KG1 (cell line): ENCODE measurements around the gene SLC35F3.
"Not testable (repeated sequence)": the region's sequence is repeated elsewhere in the genome, so short reads cannot be mapped to it uniquely, and the experiment has no call there.

Source experiments
- DNase-seq: peaks from one replicate; lab custom pipeline; 2025; lab: John Stamatoyannopoulos, UW

SLC35F3 gene

DNA sequence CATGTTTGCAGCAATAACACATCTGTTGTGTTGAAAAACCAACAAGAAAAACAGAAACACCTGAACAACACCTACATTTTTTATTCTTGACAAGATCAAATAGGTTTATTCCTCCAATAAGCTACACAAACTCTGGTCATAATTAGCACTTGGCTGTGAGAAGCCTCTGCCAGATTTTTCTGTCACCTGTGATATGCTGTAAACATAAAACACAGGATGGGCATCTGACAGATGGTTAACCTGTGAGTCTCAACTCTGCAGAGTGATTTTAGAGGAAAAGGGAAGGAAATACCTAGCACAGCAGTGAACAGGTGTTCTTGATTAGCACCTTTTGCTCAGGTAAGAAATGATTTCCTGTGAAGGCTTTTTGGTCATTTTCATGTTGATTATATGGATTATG, 293.4 kb downstream of the SLC35F3 start:
- no peak for DNase-seq

DNA sequence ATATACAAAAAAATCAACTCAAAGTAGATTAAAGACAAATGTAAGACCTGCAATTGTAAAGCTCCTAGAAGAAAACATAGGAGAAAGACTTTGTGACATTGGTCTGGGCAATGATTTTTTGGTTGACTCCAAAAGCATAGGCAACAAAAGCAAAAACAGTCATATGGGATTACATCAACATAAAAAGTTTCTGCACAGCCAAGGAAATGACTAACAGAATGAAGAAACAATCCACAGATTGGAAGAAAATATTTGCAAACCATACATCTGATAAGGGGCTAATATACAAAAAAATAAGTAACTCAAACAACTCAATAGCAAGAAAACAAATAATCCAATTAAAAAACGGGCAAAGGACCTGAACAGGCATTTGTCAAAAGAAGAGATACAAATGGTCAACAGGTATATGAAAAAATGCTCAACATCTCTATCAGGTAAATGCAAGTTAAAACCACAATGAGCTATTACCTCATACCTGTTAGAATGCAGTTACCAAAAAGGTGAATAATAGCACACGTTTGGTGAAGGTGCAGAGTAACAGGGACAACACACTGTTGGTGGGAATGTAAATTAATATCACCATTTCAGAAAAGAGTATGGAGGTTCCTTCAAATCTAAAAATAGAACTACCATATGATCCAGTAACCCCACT, 295.1 kb downstream of the SLC35F3 start:
- no peak for DNase-seq

DNA sequence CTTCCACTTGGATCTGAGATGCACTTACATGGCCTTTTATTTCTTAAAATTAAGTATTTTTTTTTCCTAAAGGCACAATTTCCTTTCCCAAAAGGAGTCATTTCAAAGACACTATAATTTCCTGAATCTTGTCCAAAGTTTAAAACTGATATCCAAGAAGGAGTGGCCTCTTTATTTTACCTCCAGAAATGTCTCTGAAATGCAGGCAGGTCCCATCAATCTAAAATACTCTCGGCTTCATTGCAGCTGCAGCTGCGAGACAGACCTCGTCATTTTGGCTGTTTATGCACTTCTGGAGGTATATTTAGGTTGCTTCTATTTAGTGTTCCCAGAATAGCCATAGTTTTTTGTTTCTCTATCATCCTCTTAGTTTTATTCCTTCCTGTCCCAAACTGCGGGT, 296.1 kb downstream of the SLC35F3 start:
- no peak for DNase-seq

DNA sequence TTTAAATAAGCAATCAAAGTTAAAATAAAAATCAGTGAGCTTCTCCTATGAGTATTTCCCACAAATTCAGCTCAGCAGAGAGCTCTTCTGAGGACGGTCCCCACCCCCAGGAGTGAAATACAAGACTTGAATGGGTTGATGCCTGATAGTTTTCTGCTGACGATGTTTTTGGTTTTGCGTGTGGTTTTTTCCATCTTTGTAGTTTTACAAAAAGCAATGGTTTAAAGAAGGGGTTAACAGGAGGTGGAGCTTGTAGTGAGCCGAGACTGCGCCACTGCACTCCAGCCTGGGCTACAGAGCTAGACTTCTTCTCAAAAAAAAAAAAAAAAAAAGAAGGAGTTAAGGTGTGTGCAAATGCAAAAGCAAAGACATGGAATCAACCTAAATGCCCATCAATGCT, 297.1 kb downstream of the SLC35F3 start:
- no peak for DNase-seq

DNA sequence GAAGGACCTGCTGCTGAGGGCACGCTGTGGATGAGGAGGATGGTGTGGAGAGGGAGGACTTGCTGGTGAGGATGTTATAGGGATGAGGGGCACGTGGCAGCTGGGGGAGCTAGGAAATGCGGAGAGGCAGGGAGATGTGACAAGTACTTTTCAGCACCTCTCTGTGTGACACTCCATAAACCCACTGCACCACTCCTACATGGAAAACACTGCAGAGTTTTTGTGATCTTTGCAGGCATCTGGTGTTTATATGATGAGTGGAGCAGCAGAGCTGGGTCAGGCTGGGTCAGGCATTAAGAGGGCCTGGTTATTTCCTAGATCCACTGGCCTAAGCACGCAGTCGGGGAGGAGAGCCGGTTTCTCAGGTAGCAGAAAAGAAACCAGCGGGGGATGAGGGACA, 301.5 kb downstream of the SLC35F3 start:
- DNase-seq = no peak

DNA sequence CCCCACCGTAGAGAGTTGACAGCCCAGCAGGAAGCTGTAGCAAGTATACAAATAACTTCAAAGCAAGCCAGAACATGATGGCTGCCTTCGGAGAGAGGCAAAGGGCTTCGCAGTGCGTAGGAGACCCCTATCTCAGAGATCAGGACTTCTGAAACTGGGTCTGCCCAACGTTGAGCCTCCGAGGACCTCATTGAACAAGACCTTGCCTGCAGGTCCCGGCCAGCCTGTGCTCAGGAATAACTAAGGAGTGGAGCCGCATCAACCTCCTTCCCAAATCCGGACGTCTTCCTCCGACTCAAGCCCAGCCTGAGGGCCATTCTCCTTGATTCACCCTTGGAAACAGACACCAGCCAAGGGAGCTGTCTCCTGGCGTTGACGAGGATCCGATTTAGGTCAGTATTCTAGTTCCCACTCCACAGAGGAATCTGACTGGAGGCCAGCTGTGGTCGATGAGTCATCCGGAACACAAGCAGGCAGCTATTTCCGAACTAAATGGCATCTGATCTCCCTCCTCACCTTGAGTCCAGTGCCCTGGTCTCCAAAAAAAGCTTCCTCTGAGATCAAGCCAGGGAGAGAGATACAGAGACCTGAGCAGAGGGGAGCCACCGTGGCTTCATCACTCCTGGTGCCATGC, 302.3 kb downstream of the SLC35F3 start:
- no peak for DNase-seq

DNA sequence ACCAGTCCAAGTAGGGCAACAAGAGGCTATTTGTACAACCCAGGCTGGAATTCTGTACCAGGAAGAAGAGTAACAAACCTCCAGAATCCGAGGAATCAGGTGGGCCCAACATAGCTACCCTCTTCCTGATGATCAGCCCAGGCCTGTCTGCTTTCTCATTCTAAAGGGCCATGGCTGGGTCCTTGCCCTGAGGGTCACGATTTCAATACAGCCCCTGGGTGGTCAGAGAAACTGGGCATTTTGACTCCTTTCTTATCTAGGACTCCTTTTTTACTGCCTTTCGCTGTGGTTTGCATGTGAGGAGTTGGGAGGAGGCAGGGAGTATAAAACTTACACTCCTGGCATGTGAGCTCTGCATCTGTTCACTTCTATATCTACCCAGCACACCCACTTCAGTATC, 303.9 kb downstream of the SLC35F3 start:
- DNase-seq = no peak

DNA sequence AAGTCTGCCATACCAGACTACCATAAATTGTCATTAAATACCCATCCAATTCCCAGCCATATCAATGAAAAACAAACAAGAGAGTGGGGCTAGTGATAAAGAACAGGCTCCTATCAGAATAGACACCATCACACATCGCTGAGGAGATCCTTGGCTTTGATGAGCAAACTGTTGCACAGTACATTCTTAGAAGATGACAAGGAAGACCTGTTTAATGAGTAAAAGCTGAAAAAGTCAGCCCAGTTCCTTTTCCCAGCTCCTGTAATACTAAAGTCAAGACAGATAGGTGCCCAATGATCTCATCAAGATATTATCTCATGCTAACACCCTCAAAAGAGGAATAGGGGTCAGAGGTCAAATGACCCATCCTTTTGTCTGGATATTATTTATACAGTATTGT, 304.3 kb downstream of the SLC35F3 start:
- DNase-seq = no peak

DNA sequence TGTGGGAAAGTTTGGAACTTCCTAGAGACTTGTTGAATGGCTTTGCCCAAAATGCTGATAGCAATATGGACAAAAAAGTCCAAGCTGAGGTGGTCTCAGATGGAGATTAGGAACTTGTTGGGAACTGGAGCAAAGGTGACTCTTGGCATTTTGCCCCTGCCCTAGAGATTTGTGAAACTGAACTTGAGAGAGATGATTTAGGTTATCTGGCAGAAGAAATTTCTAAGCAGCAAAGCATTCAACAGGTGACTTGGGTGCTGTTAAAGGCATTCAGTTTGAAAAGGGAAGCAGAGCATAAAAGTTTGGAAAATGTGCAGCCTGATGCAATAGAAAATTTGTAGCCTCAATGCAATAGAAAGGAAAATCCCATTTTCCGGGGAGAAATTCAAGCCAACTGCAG, 306.0 kb downstream of the SLC35F3 start:
- not testable (repeated sequence) for DNase-seq

DNA sequence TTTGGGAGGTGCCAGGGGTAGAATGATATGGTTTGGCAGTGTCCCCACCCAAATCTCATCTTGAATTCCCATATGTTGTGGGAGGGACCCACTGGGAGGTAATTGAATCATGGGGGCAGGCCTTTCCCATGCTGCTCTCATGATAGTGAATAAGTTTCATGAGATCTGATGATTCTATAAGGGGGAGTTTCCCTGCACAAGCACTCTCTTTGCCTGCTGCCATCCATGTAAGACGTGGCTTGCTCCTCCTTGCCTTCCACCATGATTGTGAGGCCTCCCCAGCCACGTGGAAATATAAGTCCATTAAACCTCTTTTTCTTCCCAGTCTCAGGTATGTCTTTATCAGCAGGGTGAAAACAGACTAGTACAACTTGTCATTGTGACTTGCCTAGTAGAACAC, 307.4 kb downstream of the SLC35F3 start:
- not testable (repeated sequence) for DNase-seq

DNA sequence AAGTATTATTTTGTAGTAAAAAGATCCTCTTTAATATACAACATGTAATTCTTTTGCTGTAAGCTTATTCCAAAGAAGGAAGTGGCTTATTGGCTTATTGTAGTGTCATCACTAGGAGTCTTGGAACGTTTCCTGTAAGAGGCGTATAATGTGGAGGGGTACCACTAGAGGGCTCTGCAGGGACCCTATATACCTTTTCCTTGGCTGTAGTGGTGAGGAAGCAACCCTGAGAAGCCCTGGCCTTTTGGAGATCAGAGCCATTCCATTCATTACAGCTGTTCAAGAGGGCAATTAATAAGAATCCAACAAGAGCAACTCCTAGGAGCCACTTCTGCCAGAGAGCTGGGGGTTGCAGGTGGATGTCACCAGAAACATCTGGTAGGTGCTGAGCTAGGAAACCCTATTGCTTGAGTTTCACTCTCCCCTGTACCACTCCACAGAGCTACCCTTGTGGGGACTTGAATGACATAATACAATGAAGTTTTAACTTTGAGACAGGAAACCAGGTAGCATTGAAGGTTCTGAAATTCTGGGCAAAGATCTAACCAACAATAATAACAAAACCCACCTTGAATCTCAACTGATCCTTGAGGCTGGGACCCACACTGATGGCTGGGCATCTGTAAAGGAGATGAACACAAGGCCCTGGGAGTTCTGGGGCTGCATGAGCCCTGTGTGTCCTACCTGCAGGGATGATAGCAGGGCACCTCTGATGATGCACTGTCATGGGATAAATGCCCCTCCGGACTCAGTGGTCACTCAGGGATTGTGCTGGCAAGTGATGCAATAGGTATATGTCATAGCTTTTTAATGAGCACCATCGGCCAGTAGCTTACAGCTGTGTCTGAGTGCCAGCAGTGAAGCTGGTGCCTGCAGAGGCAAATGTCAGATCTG, 308.5 kb downstream of the SLC35F3 start:
- DNase-seq = no peak

DNA sequence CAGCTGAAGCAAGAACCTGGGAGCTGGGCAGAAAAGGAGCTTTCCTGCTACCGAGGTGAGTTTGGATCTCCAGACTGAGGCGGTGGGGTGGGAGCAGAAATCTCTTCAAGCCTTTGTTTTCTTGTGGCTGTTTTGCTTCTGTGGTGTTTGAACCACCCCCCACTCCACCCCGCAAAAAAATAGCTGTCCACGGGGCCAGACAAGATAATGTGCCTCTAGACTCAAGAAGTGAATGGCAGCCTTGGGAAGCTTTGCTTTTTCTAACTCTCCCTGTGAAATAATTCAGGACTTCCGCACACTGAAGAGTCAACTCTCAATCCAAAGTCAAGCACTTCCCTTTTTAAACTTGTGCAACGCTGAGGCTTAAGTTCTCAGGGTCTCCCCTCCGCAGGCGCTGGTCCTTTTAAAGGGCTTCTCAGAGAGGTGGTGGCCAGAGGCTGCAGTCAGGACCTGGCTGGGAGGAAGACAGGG, 309.2 kb downstream of the SLC35F3 start:
- DNase-seq = peak; percentile 29

DNA sequence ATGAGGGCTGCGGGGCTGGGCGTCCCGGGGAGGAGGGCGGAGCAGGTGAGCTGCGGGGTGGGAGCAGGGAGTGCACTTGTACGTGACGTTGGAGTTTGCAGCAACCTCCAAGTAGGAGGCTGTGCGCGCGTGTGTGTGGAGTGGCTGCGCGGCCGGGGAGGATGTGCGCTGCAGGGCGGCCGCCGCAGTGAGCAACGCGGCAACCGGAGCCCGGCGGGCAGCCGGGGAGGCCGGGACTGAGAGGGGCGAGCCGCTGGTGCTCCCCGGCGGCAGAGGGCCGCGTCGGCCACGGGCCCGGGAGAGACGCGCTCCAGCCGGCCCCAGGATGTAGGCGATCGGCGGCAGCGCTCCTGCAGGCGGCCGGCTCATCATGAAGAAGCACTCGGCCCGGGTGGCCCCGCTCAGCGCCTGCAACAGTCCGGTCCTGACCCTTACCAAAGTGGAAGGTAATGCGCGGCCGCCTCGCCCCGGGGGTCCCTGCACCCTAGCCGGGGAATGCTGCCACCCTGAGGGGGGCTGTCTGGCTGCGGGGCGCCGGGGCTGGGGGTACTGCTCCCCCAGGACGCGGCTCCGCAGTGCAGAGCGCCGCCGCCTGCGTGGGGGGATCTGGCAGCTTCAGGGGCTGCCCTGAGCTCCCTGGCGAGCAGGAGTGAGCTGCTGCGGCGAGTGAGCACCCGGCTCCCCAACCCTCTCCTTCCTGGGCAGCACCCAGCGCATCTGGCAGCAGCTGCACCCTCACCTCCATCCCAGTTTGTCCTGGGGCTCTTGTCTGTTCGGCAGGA, 309.8 kb downstream of the SLC35F3 start:
- no peak for DNase-seq

DNA sequence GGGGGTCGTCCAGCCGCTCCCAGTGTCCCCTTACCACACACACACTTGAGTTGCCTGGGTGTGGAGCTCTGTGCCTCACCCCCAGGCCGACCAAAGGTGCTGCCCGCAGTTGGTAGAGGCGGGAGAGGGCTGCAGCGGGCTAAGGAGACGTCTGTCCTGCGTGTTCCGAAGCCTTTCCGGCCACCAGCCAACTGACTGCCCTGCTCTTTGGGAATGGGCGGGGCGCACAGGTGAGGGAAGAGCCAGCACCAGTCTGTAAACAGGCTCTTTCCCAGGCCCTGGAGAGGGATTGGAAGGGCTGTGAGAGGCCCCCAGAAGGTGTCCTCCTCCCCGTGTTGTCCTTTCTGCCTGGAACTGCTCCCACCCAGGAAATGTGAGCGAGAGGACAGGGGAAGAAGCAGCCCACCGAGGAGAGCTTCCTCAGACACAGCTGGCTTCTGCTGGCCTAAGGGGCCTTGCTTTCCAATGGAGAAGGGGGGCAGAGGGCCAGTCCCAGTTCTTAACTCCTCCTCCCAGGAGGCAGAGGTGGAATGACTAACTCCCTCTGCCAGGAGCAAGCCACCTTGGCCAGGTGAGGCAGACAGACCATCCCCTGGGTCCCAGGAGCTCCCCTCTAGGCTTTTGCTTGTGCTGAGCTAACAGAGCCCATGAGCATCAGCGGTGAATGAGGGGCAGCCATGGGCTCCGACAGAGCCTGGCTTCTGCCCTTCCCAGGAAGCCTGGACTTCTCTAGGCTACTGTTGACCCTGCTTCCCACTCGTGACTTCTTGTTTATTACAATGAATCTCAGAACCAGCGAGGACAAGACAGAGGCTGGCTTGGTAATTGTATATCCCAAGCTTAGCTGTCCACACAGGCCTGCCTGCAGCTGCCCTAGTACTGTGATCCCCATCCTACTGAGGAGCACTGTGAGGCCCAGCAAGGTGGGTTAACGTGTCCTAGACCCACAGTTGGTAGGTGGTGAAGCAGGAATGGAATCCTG, 310.7 kb downstream of the SLC35F3 start:
- no peak for DNase-seq

DNA sequence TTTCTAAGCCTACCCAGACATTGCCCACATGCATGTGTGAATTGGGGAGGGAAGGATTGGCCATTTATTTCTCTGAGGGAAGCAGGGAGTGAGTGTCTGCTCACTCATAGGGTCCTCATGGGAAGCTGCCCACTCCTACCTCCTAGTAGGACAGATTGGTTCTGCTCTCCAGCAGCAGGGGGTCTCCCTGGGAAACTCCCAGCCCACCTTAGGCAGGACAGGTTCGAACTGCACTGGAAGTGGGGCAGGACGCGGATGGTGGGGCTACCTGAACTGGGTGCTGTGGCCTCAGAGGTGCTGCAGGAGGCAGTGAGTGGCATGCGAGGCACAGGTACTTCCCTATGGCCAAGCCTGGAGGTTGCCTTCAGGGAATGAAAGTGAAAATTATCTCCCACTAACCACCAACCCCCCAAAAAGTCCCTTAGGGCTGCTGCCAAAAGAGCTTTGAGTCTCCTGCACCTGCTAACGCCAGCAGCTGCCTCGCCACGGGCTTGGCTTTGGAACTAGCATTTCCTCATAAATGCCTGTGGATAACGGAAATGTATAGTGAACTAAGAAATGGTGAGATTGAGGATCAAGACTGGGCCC, 311.7 kb downstream of the SLC35F3 start:
- no peak for DNase-seq

DNA sequence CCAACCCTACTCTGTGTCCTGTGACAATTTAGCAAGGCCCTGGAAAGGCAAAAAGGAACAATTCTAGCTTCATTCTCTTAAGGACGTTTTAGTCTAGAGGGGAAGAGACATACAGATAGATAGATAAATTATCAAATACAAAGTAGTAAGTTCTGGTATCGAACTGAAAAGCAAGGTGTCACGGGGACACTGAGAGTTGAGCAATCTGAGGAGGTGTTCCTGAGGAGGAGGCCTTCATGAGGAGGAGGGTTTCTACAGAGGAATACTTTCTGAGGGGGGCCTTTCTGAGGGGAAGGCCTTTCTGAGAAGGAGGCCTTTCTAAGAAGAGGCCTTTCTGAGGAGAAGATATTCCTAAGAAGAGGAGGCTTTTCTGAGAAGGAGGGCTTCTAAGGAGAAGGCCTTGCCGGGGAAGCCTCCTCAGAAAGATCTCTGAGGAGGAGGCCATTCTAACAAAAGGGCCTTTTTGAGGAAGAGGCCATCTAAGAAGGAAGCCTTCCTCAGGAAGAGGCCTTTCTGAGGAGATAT, 312.9 kb downstream of the SLC35F3 start:
- DNase-seq = no peak

DNA sequence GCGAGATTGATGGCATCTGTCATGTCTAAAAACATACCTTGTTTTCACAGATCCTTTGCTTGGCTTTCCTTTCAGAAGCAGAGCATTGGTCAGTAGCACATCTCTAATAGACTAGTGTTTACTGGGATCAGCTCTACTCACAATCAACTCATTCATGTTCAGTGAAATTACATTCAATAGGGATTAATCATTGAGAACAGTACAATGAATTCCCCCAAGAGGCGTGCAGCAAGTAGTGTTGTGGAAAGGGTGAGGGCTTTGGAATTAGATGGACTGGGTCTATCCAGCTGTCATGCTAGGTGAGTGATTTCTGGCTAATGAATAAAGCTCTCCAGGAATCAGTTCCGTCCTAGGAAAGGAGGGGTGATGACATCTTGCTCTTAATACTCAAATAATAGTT, 313.6 kb downstream of the SLC35F3 start:
- DNase-seq = no peak

DNA sequence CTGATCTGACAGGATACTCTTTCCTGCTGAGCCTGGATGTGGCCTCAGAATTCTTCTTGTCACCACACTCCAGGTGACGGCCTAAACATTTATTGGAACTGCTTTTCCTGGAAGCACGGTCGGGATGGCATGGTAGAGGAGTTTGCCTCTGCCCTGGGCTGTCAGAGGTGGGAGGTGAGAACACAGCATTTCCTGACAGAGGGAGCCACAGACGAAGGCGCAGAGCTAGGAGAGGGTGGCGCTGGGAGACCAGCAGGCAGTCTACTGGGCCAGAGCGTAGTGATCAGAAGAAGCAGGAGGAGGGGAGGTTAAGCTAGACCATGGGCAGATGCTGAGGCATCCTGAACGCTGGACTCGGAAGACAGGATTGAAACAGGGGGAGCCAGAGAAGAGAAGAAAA, 315.2 kb downstream of the SLC35F3 start:
- no peak for DNase-seq

DNA sequence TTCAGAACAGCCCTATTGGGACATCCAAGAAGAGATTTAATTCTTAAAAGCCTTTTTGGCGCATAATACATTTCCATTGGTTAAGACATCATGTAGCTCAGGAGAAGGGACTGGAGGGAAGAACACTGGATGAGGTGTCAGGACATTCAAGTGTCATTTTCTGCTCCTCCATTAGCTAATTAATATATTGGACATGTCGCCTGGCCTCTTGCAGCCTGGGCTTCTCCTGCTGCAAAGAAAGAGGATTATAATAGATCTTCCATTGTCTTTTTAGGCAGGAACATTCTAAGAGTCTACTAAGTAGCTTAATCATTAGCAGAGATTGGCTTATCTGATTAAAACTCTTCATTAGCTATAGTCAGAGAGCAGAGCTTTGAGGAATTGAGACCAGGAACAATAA, 317.1 kb downstream of the SLC35F3 start:
- no peak for DNase-seq

DNA sequence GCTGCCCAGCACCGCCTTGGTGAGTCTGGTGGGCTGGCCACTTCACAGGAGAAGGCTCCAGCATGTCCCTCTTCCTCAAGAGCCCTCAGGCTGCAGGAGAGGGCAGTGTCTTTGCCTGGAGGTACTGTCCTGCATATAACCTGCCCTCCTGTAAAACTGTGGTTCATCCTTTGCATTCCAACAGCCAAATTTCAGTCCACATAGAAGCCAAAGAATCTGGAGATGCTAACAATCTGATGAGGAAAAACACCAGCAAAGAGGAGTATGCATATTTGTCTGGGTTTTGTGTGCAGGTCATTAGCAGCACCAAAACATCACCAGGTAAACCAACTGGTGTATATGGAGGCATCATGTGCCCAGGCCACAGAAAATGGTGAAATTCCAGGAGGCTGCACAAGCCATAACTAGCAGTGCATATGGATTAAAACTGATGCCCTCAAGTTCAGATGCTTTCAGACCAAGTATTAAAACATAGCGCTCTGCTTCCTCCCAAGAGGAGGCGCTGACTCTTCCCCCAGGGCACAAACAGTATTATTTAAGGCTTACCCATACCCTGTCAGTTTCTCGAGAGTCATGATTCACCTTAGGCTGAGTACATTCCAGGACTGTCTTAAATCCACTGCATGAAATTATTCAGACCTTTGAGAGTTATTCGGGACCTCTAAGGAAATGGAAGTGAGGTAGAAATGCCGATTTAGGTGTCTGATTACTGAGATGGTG, 318.2 kb downstream of the SLC35F3 start:
- no peak for DNase-seq
